Breast epithelium (tissue), 3 donors: ENCODE measurements around the gene SPRN.

Source experiments
- POLR2A ChIP-seq: fragments of 450-650 bp; IDR thresholded peaks from one replicate; pipeline ENCODE4 v1.6.1; 2016; ENCODE audit warnings: antibody characterized with exemption, mild to moderate bottlenecking, moderate library complexity
- POLR2AphosphoS5 ChIP-seq, 3 donors: sonication (generic); formaldehyde crosslinking; IDR thresholded peaks; one replicate each; pipeline ENCODE4 v1.6.1; 2017; ENCODE audit warnings: antibody characterized with exemption in 3 of 3
- TF ChIP-seq, protein P1 (sequence below), 3 donors: fragments of 450-650 bp; IDR thresholded peaks; one replicate each; pipeline ENCODE4 v1.5.1; 2016 to 2017; ENCODE audit warnings: antibody characterized with exemption in 3 of 3, mild to moderate bottlenecking in 3 of 3, moderate library complexity in 3 of 3

GRCh38 chr10:133458021-133458709 is 33.7 kb upstream of the SPRN start:
- TF ChIP-seq, protein P1, sequence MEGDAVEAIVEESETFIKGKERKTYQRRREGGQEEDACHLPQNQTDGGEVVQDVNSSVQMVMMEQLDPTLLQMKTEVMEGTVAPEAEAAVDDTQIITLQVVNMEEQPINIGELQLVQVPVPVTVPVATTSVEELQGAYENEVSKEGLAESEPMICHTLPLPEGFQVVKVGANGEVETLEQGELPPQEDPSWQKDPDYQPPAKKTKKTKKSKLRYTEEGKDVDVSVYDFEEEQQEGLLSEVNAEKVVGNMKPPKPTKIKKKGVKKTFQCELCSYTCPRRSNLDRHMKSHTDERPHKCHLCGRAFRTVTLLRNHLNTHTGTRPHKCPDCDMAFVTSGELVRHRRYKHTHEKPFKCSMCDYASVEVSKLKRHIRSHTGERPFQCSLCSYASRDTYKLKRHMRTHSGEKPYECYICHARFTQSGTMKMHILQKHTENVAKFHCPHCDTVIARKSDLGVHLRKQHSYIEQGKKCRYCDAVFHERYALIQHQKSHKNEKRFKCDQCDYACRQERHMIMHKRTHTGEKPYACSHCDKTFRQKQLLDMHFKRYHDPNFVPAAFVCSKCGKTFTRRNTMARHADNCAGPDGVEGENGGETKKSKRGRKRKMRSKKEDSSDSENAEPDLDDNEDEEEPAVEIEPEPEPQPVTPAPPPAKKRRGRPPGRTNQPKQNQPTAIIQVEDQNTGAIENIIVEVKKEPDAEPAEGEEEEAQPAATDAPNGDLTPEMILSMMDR (IDR thresholded peaks at IDR 0.05) = no peak
- no peak for TF ChIP-seq POLR2AphosphoS5 (IDR thresholded peaks at IDR 0.05)
- no peak for TF ChIP-seq POLR2A
